H1 (cell line): ENCODE data around the gene CPXM2. TPM values are rescaled to one million over a fixed set of nuclear protein-coding genes. Genes with fewer than 3 reads are reported as not detected.

ENCODE experiments used
- ASH2L ChIP-seq: fragments of 200-600, 300-600 bp; sonication (generic); IDR thresholded peaks from one replicate; pipeline ENCODE4 v1.7.1; 2017; ENCODE audit warnings: low read length
- CBX8 ChIP-seq: fragments of 300-800, 300-1000 bp; sonication (generic); IDR thresholded peaks from 2 replicates; pipeline ENCODE4 v1.7.1; 2016; ENCODE audit warnings: low read depth, low read length, borderline replicate concordance
- KDM4A ChIP-seq: IDR thresholded peaks from one replicate; pipeline ENCODE4 v1.7.1; 2012; ENCODE audit warnings: low read depth, mild to moderate bottlenecking, moderate library complexity, low read length, inconsistent platforms; ENCODE audit not compliant: severe bottlenecking
- MAFK ChIP-seq: IDR thresholded peaks from 2 replicates; pipeline ENCODE4 v1.6.1; 2012; ENCODE audit warnings: low read depth, mild to moderate bottlenecking, improper control_type of control experiment, low read length
- MAX ChIP-seq: IDR thresholded peaks from 2 replicates; pipeline ENCODE4 v1.6.1; 2012; ENCODE audit warnings: inconsistent platforms
- RNF2 ChIP-seq: fragments of 200-900, 300-1000 bp; sonication (generic); IDR thresholded peaks from 2 replicates; pipeline ENCODE4 v1.7.1; 2016; ENCODE audit warnings: borderline replicate concordance, low read depth, mild to moderate bottlenecking, antibody characterized with exemption, low read length; ENCODE audit not compliant: poor library complexity, severe bottlenecking; ENCODE audit errors: missing control alignments
- TCF12 ChIP-seq: IDR thresholded peaks from 2 replicates; pipeline ENCODE4 v1.6.1; 2011; ENCODE audit warnings: low read depth, mild to moderate bottlenecking, low read length
- YY1 ChIP-seq: IDR thresholded peaks from 2 replicates; pipeline ENCODE4 v1.6.1; 2011; ENCODE audit warnings: low read depth, mild to moderate bottlenecking, low read length
- polyA plus RNA-seq, 7 experiments: library from polyadenylated mRNA; depleted of rRNA in 3 of 7; stranded (reverse) in 5 of 7; unstranded in 2 of 7; fragments of >200 nt in 5 of 7; fragments of 200-250 nt in 2 of 7; gene quantifications; 1 replicate in 5 of 7; 2 replicates in 1 of 7; 4 replicates in 1 of 7; pipeline versions ENCODE4 v1.2.1 to v1.2.3, GENCODE V29; 2011 to 2013; ENCODE audit warnings: missing spikeins in 2 of 7, mixed read lengths in 2 of 7
- total RNA-seq: library from RNA; stranded (reverse); fragmentation: NEBNext Ultra II Directional; extraction: Animal tissue kit (Norgen Biotek cat#: 25700); gene quantifications from 2 replicates; pipeline ENCODE4 v1.2.1, GENCODE V29; 2021
- TF ChIP-seq, protein P1 (sequence below): fragments of 300-600 bp; sonication (generic); IDR thresholded peaks from 2 replicates; pipeline ENCODE4 v1.7.1; 2012; ENCODE audit warnings: low read length, moderate library complexity, mild to moderate bottlenecking, inconsistent platforms; ENCODE audit not compliant: insufficient replicate concordance

The CPXM2 gene
- total and polyA plus RNA-seq, 2 of the 8 experiments (the other 6 are each of a cell fraction or from before 2014, with no cell fraction given): 2.4 to 2.9 TPM

DNA sequence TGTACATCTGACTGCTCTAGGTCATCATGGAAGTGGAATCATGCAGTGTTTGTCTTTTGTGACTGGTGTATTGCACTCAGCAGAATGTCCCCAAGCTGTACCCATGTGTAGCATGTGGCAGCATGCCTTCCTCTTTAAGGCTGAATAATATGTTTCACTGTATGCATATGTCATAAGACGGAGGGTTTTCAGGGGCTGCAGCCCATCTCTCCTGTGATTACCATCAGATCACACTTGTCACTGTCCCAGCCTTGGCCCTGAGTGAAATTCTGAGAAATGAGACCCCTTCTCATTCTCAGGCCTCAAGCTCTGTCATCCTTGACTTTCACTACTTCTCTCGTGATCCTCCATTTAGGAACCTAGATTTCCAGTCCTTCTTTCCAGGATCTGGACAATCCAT lies 50.0 kb downstream of the CPXM2 start (continued):
- TF ChIP-seq, protein P1, sequence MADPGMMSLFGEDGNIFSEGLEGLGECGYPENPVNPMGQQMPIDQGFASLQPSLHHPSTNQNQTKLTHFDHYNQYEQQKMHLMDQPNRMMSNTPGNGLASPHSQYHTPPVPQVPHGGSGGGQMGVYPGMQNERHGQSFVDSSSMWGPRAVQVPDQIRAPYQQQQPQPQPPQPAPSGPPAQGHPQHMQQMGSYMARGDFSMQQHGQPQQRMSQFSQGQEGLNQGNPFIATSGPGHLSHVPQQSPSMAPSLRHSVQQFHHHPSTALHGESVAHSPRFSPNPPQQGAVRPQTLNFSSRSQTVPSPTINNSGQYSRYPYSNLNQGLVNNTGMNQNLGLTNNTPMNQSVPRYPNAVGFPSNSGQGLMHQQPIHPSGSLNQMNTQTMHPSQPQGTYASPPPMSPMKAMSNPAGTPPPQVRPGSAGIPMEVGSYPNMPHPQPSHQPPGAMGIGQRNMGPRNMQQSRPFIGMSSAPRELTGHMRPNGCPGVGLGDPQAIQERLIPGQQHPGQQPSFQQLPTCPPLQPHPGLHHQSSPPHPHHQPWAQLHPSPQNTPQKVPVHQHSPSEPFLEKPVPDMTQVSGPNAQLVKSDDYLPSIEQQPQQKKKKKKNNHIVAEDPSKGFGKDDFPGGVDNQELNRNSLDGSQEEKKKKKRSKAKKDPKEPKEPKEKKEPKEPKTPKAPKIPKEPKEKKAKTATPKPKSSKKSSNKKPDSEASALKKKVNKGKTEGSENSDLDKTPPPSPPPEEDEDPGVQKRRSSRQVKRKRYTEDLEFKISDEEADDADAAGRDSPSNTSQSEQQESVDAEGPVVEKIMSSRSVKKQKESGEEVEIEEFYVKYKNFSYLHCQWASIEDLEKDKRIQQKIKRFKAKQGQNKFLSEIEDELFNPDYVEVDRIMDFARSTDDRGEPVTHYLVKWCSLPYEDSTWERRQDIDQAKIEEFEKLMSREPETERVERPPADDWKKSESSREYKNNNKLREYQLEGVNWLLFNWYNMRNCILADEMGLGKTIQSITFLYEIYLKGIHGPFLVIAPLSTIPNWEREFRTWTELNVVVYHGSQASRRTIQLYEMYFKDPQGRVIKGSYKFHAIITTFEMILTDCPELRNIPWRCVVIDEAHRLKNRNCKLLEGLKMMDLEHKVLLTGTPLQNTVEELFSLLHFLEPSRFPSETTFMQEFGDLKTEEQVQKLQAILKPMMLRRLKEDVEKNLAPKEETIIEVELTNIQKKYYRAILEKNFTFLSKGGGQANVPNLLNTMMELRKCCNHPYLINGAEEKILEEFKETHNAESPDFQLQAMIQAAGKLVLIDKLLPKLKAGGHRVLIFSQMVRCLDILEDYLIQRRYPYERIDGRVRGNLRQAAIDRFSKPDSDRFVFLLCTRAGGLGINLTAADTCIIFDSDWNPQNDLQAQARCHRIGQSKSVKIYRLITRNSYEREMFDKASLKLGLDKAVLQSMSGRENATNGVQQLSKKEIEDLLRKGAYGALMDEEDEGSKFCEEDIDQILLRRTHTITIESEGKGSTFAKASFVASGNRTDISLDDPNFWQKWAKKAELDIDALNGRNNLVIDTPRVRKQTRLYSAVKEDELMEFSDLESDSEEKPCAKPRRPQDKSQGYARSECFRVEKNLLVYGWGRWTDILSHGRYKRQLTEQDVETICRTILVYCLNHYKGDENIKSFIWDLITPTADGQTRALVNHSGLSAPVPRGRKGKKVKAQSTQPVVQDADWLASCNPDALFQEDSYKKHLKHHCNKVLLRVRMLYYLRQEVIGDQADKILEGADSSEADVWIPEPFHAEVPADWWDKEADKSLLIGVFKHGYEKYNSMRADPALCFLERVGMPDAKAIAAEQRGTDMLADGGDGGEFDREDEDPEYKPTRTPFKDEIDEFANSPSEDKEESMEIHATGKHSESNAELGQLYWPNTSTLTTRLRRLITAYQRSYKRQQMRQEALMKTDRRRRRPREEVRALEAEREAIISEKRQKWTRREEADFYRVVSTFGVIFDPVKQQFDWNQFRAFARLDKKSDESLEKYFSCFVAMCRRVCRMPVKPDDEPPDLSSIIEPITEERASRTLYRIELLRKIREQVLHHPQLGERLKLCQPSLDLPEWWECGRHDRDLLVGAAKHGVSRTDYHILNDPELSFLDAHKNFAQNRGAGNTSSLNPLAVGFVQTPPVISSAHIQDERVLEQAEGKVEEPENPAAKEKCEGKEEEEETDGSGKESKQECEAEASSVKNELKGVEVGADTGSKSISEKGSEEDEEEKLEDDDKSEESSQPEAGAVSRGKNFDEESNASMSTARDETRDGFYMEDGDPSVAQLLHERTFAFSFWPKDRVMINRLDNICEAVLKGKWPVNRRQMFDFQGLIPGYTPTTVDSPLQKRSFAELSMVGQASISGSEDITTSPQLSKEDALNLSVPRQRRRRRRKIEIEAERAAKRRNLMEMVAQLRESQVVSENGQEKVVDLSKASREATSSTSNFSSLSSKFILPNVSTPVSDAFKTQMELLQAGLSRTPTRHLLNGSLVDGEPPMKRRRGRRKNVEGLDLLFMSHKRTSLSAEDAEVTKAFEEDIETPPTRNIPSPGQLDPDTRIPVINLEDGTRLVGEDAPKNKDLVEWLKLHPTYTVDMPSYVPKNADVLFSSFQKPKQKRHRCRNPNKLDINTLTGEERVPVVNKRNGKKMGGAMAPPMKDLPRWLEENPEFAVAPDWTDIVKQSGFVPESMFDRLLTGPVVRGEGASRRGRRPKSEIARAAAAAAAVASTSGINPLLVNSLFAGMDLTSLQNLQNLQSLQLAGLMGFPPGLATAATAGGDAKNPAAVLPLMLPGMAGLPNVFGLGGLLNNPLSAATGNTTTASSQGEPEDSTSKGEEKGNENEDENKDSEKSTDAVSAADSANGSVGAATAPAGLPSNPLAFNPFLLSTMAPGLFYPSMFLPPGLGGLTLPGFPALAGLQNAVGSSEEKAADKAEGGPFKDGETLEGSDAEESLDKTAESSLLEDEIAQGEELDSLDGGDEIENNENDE: no peak
- TF ChIP-seq MAX (no peak), RNF2 (no peak), TCF12 (no peak), ASH2L (no peak), MAFK (no peak), YY1 (no peak), CBX8 (no peak), KDM4A (no peak)
